Upper lobe of left lung (tissue), 6 donors: Measurements from ENCODE around the gene CD34. TPM values are rescaled to one million over a fixed set of nuclear protein-coding genes. Genes with fewer than 3 reads are reported as not detected.

Experiments
- ATAC-seq, 2 donors: fragments of 200-7000 bp; cut with Tn5 transposase; one replicate each; pipeline ENCODE4 v1.9.1; 2022; ENCODE audit warnings: mild to moderate bottlenecking in 2 of 2, moderate library complexity in 2 of 2; ENCODE audit not compliant: low FRiP score in 2 of 2
- DNase-seq, 2 donors: peaks; one replicate each; pipeline ENCODE4 v3.0.0-alpha.2; 2019 to 2020
- H3K27ac ChIP-seq, 4 donors: fragments of 200-600 bp; sonication (generic); one replicate each; pipeline ENCODE4 v1.5.1; 2016 to 2019
- H3K27me3 ChIP-seq, 4 donors: fragments of 200-600 bp; sonication (generic); one replicate each; pipeline ENCODE4 v1.5.1; 2017 to 2019
- H3K36me3 ChIP-seq, 4 donors: fragments of 200-600 bp; sonication (generic); one replicate each; pipeline ENCODE4 v1.5.1; 2016 to 2019
- H3K4me1 ChIP-seq, 4 donors: fragments of 200-600 bp; sonication (generic); one replicate each; pipeline ENCODE4 v1.5.1; 2018 to 2019
- H3K4me3 ChIP-seq, 4 donors: fragments of 200-600 bp; sonication (generic); one replicate each; pipeline ENCODE4 v1.5.1; 2017 to 2019; ENCODE audit warnings: mild to moderate bottlenecking in 2 of 4, moderate library complexity in 1 of 4
- H3K9me3 ChIP-seq, 4 donors: fragments of 200-600 bp; sonication (generic); one replicate each; pipeline ENCODE4 v1.5.1; 2018 to 2019
- CTCF ChIP-seq, 6 experiments: fragments of 450-650 bp in 4 of 6; fragments of 200-600 bp in 2 of 6; sonication (generic) in 2 of 6; IDR thresholded peaks; one replicate each; pipeline ENCODE4 v1.5.1; 2016 to 2019; ENCODE audit warnings: antibody characterized with exemption in 6 of 6
- EP300 ChIP-seq, 4 donors: sonication (generic); formaldehyde crosslinking; IDR thresholded peaks; one replicate each; pipeline ENCODE4 v1.5.1; 2017; ENCODE audit warnings: antibody characterized with exemption in 4 of 4, control low read depth in 2 of 4
- POLR2A ChIP-seq, 4 donors: fragments of 450-650 bp; IDR thresholded peaks; one replicate each; pipeline ENCODE4 v1.5.1; 2016 to 2017; ENCODE audit warnings: antibody characterized with exemption in 4 of 4, mild to moderate bottlenecking in 2 of 4
- POLR2AphosphoS5 ChIP-seq, 2 donors: sonication (generic); formaldehyde crosslinking; IDR thresholded peaks; one replicate each; pipeline ENCODE4 v1.5.1; 2017; ENCODE audit warnings: antibody characterized with exemption in 2 of 2
- WGBS, 2 donors: methylation state at CpG; one replicate each; pipeline ENCODE4 v1.1.5; 2017 to 2018; 5-methylcytosine and 5-hydroxymethylcytosine counted together
- total RNA-seq, 6 donors: library from RNA; depleted of rRNA in 4 of 6; stranded (reverse); fragments of >200 nt in 4 of 6; gene quantifications; one replicate each; pipeline versions ENCODE4 v1.1.0 to v1.2.1, GENCODE V29; 2016 to 2021
- donor health status: DM: no; HTN: no; CAD: no; lungs with moderate emphysema.
- donor health status: DM: no; HTN: yes; CAD: no; lungs with severe emphysema.

CD34 gene
- total RNA-seq, 6 donors from 2014 or later: 8.8 to 78.2 (median 22.4) TPM

- WGBS, 2 donors: 28 to 36% methylated on average over 13 to 19 of the region's 19 CpGs
- H3K4me1 ChIP-seq: peaks cover 45 to 83% (median 65%) of the 10 kb centered on the region in 4 donors
Measured at GRCh38 chr1:207867136-207868109, 43.5 kb downstream of the CD34 start.

DNA sequence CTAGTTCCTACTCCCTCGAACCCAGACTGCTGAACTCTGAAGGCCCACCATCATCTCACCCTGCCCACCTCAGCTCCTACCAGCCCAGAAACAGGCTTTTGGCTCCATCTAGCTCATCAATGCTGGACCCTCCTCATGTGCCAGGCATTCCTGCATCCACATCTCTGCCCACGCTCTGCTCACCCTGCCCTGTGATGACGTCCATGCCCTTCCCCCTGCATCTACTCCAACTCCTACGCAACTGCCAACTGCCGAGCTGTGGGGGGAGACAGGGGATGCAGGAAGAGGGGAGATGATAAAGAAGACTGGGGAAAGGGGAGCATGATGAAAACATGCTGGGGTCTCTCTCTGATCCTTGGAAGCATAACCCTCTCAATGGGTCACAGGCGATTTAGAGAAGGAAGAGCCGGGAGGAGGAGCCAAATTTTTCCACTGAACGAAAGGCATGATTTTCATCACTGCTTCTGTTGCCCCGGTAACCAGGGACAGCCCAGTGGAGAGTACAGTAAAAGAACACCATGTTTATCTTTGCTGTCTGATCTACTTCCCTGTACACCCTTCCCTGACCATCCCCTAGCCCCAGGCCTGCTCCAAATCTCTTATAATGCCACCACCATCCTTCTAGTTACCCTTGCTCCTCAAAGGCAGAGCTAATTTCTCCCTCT is 44.3 kb downstream of the CD34 start:
- Histone ChIP-seq H3K27me3 (no peaks in the 10 kb centered on the region), H3K9me3 (no peaks in the 10 kb centered on the region), H3K36me3 (peaks cover 0 to 20% (median 8%) of the 10 kb centered on the region in 4 donors), H3K4me1 (peaks cover 51 to 82% (median 69%) of the 10 kb centered on the region in 4 donors), H3K4me3 (peak overlapping the region; percentile 91 to 98 (median 94)), H3K27ac (peak overlapping the region; percentile 94 to 100 (median 95))
- TF ChIP-seq CTCF (IDR thresholded peaks at IDR 0.05) (no peak), EP300 (IDR thresholded peaks at IDR 0.05) (peak in 1 of 4 donors; percentile 37), POLR2AphosphoS5 (IDR thresholded peaks at IDR 0.05) (peak in 1 of 2 donors; percentile 26)
- ATAC-seq (peak; percentile 78 to 79), DNase-seq (peak in 1 of 2 donors; percentile 70)
- WGBS, 2 donors: 35 to 43% methylated on average over 9 of the region's 9 CpGs

More at GRCh38 chr1:207867136-207868109, 43.5 kb downstream of the CD34 start:
- TF ChIP-seq POLR2A (IDR thresholded peaks at IDR 0.05) (peak in 1 of 4 donors; percentile 39), POLR2AphosphoS5 (IDR thresholded peaks at IDR 0.05) (no peak)
- Histone ChIP-seq H3K27ac (peak overlapping the region; percentile 94 to 100 (median 95)), H3K36me3 (peaks cover 0 to 14% (median 6%) of the 10 kb centered on the region in 4 donors), H3K27me3 (no peaks in the 10 kb centered on the region), H3K9me3 (no peaks in the 10 kb centered on the region), H3K4me3 (peak overlapping the region; percentile 91 to 98 (median 94))
- DNase-seq: peak; percentile 57 to 76
- peak; percentile 39 to 66 for ATAC-seq

DNA sequence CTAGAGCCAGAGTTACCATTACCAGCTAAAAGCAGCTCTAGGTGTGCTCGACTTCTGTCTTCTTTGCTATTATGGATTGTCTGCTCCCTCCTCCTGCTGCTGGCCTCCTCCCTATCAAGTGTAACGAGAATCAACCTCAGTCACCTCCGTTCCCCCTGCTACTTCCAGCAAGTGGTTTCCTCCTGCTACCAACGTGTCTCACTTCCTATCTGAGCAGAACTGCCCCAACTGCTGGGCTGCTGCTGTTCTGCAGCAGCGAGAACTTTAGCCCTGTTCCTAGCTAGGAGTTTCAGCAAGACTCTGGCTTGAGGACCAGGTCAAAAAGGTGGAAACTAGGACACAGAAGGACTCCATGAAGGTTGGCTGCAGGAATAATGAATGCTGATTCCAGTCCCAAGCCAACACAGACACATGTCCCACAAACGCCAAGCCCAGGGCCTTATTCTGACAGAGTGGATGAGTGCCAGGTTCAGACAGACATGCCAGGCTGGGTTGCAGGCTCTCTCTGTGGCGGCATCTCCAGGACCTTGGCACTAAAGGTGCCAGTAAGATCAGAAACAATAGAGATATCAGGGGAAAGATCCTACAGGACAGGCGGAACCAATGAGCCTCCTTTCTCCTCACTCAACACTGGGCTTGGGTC is 46.9 kb downstream of the CD34 start:
- Histone ChIP-seq H3K4me3 (no peak overlapping the region), H3K4me1 (peaks cover 55 to 71% (median 62%) of the 10 kb centered on the region in 4 donors), H3K9me3 (no peaks in the 10 kb centered on the region), H3K36me3 (peaks cover 0 to 32% (median 10%) of the 10 kb centered on the region in 4 donors), H3K27ac (peak overlapping the region; percentile 94 to 100 (median 95)), H3K27me3 (no peaks in the 10 kb centered on the region)
- no peak for ATAC-seq
- peak in 1 of 2 donors; percentile 62 for DNase-seq
- TF ChIP-seq EP300 (IDR thresholded peaks at IDR 0.05) (no peak), CTCF (IDR thresholded peaks at IDR 0.05) (no peak), POLR2AphosphoS5 (IDR thresholded peaks at IDR 0.05) (no peak), POLR2A (IDR thresholded peaks at IDR 0.05) (no peak)
- WGBS, 2 donors: 38 to 44% methylated on average over 7 to 8 of the region's 8 CpGs

- Histone ChIP-seq H3K4me1 (peaks cover 63 to 80% (median 73%) of the 10 kb centered on the region in 4 donors), H3K4me3 (no peak overlapping the region), H3K9me3 (no peaks in the 10 kb centered on the region), H3K27me3 (no peaks in the 10 kb centered on the region), H3K36me3 (peaks cover 0 to 35% (median 10%) of the 10 kb centered on the region in 4 donors), H3K27ac (peak overlapping the region in 2 of 4 donors; percentile 64 to 94)
- 64 to 71% methylated on average over 2 of the region's 2 CpGs for WGBS, 2 donors
- ATAC-seq (no peak), DNase-seq (no peak)
- TF ChIP-seq POLR2AphosphoS5 (IDR thresholded peaks at IDR 0.05): no peak
- TF ChIP-seq CTCF (IDR thresholded peaks at IDR 0.05): no peak
- no peak for TF ChIP-seq EP300 (IDR thresholded peaks at IDR 0.05)
- no peak for TF ChIP-seq POLR2A (IDR thresholded peaks at IDR 0.05)
Measured at GRCh38 chr1:207862241-207862787, 48.6 kb downstream of the CD34 start.
